Fibroblast of pulmonary artery (primary cell): ENCODE data around the gene MYH9.

Experiments used
- DNase-seq: peaks from one replicate; pipeline ENCODE4 v3.0.0-alpha.2; 2010; ENCODE audit warnings: low read depth
- H3K4me3 ChIP-seq: replicated peaks from 2 replicates; pipeline ENCODE4 v1.5.1; 2011; ENCODE audit warnings: low read depth, mild to moderate bottlenecking, control low read depth, low read length, moderate library complexity
- TF ChIP-seq, protein P1 (sequence below): IDR thresholded peaks from 2 replicates; pipeline ENCODE4 v1.5.1; 2011; ENCODE audit warnings: mild to moderate bottlenecking, control low read depth, low read length, inconsistent platforms; ENCODE audit errors: missing control alignments

The MYH9 gene

DNA sequence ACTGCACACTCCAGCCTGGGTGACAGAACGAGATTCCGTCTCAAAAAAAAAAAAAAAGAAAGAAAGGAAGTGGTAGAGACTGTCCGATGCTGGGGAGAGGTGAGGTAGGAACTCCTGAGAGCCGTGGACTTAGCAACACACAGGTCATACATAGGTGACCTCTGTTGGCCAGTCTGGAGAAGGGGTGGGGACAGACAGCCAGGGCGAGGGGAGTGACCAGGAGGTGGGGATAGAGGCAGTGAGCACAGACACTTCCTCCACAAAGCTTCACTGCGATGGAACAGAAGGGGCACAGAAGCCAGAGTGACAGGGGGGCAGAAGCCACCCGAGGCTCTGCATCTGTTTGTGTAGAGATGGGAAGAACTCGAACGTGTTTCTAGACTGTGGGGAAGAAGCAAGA is 47.1 kb downstream of the MYH9 start:
- DNase-seq = no peak
- H3K4me3 ChIP-seq = no peak overlapping the region
- TF ChIP-seq, protein P1, sequence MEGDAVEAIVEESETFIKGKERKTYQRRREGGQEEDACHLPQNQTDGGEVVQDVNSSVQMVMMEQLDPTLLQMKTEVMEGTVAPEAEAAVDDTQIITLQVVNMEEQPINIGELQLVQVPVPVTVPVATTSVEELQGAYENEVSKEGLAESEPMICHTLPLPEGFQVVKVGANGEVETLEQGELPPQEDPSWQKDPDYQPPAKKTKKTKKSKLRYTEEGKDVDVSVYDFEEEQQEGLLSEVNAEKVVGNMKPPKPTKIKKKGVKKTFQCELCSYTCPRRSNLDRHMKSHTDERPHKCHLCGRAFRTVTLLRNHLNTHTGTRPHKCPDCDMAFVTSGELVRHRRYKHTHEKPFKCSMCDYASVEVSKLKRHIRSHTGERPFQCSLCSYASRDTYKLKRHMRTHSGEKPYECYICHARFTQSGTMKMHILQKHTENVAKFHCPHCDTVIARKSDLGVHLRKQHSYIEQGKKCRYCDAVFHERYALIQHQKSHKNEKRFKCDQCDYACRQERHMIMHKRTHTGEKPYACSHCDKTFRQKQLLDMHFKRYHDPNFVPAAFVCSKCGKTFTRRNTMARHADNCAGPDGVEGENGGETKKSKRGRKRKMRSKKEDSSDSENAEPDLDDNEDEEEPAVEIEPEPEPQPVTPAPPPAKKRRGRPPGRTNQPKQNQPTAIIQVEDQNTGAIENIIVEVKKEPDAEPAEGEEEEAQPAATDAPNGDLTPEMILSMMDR = no peak

DNA sequence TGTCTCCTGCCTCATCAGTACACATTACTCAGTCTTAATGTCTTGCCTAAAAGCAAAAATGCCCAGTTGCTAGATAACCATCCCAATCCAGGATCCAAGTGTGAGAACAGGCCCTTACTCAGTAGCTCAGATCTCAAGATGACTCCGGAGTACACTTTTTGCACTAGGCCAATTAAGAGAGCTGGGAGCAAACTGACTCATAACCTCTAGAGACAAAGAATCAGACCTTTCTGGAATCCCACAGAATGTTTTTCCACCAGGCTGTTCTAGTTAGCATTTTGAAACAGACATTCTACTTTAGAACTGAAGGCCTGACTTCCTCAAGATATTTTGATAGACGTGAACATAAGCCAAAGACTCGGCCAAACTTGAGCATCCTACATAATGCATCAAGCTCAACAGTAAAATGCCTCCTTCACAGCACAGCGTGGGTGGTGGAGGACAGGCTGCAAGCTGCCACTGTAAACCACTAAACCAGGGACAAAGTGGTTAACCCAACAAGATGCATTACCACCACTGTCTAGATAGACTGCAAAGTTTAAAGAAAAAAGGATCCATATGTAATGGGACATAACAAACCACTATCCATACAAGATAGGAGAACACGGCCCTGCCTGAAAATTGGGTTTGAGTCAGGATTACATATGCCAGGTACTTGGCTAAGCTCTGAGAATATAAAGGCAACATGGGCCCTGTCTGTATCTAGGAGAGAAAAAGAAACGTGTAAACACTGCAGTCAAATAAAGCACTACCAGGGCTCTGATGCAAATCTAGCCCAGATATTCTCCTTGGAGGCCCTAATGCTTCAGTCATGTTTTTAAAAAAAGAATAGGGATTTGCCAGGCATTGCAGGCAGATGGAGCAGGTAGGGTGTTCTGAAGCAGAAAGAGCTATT is 48.3 kb downstream of the MYH9 start:
- H3K4me3 ChIP-seq = no peak overlapping the region
- DNase-seq = peak; percentile 66
- TF ChIP-seq, protein P1 = no peak

DNA sequence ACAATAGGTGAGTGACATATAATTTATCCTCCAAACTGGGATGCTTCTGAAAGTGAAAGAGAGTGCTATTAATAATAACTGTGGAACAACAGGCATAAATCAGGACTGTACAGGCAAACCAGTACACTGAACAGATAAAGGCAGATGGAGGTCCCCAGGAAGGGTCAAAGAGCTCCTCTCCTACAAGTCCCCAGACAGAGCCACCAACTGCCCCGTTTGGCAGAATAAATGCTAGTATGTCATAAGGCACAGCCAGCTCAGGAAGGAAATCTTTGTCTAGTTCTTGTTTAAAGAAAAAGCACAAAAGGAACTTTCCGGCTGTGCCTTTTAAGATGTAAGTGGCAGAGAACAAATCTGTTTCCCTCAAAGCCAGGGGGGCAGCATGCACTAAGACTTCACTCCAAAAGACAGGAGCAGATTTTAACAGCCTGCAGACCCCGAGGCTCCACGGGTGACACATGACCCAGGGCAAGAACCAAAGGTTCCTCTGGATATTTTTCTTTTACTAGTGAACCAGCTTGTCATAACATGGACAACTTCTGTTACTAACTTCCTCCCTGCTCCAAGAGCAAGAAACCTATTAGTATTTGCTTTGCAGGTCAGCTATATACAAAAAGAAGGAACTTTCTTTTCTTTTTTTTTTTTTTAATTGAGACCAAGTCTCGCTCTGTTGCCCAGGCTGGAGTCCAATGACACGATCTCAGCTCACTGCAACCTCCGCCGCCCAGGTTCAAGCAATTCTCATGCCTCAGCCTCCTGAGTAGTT is 50.2 kb downstream of the MYH9 start:
- DNase-seq = no peak
- TF ChIP-seq, protein P1 = no peak
- H3K4me3 ChIP-seq = no peak overlapping the region

- no peak for DNase-seq
- no peak overlapping the region for H3K4me3 ChIP-seq
- TF ChIP-seq, protein P1 = no peak
These were observed 51.3 kb downstream of the MYH9 start for GRCh38 chr22:36336246-36337182.

- TF ChIP-seq, protein P1 = no peak
- H3K4me3 ChIP-seq = no peak overlapping the region
- no peak for DNase-seq
These were observed 52.1 kb downstream of the MYH9 start for GRCh38 chr22:36335621-36336020.

- DNase-seq = peak; percentile 61
- no peak overlapping the region for H3K4me3 ChIP-seq
- TF ChIP-seq, protein P1 = no peak
These were observed 52.8 kb downstream of the MYH9 start for GRCh38 chr22:36334821-36335603.
